GM12865 (cell line): ENCODE measurements around the gene ABL2.

Experiments
- DNase-seq: peaks from one replicate; pipeline ENCODE4 v3.0.0; 2010; ENCODE audit warnings: low read depth
- H3K4me3 ChIP-seq: 2 replicates; pipeline ENCODE4 v1.5.1; 2011; ENCODE audit warnings: mild to moderate bottlenecking, low read depth, low read length, control low read depth
- CTCF ChIP-seq: IDR thresholded peaks from 2 replicates; pipeline ENCODE4 v1.5.1; 2011; ENCODE audit warnings: low read length, control low read depth, low read depth, inconsistent platforms; ENCODE audit not compliant: insufficient read depth; ENCODE audit errors: missing control alignments

Gene ABL2

DNA sequence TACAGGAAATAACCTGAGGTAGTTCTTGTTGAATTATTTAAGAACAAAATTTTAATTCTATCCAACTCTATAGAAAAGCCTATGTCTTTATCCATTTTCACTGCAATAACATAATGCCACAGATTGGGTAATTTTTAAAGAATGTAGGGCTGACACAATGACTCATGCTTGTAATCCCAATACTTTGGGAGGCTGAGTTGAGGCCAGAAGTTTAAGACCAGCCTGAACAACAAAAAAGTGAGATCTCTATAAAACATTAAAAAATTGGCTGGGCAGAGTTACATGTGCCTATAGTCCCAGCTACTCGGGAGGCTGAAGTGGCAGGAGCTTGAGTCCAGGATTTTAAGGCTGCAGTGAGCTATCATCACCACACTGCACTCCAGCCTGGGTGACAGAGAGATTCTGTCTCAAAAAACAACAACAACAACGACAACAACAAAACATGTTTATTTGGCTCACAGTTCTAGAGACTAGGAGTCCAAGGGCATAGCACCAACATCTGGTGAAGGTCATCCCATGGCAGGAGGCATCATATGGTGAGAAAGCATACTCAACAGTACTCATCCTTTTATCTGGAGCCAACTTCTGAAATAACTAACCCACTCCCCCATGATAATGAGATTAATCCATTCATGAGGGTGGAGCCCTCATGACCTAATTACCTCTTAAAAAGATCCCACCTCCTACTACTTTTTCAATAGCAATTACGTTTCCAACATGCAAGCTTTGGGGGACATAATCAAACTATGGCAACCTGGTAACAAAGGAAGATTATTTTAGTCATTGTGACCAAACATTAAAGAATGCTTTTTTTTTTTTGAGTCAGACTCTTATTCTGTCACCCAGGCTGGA is 59.6 kb downstream of the ABL2 start:
- no peak overlapping the region for H3K4me3 ChIP-seq
- no peak for TF ChIP-seq CTCF
- DNase-seq = no peak

DNA sequence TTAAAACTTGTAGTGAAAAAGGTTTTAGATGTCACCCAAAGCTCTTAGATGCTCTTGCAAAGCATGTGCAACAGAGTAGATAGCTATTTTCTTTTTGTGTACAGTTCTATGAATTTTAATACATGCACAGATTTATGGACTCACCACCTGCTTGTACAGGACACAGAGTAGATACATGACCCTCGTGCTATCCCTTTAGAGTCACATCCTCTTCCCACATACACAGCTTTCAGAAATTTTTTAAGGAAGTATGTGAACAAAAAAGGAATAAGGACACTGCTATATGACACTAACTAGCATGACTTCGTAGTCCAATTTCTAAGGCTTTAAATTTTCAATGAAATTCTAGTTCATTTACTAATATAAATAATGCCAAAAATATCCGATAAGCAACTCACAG is 60.9 kb downstream of the ABL2 start:
- DNase-seq = no peak
- H3K4me3 ChIP-seq = no peak overlapping the region
- no peak for TF ChIP-seq CTCF

- no peak for TF ChIP-seq CTCF
- DNase-seq = no peak
- H3K4me3 ChIP-seq = no peak overlapping the region
Observed at GRCh38 chr1:179167955-179168354, 61.5 kb downstream of the ABL2 start.

- H3K4me3 ChIP-seq = no peak overlapping the region
- no peak for DNase-seq
- no peak for TF ChIP-seq CTCF
Observed at GRCh38 chr1:179167418-179167777, 62.1 kb downstream of the ABL2 start.

GRCh38 chr1:179166663-179167417 is 62.6 kb downstream of the ABL2 start:
- no peak for TF ChIP-seq CTCF
- DNase-seq = no peak
- no peak overlapping the region for H3K4me3 ChIP-seq

DNA sequence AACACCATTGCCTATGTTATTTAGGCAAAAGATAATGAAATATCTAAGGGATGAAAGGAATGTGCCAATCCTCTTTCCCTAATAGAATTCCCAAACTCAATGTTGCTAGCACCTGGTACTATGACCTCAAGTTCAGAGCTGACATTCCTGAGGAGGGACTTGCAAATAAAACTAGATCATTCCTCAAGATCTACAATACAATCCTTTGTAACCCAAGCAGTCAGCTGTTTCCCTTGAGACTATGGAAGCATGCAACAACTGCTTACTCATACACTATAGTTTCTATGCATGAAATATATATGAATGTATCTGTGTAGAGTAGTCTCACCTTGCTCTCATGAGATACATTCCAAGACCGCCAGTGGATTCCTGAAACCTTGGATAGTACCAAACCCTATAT is 65.0 kb downstream of the ABL2 start:
- DNase-seq = no peak
- no peak for TF ChIP-seq CTCF
- H3K4me3 ChIP-seq = no peak overlapping the region

DNA sequence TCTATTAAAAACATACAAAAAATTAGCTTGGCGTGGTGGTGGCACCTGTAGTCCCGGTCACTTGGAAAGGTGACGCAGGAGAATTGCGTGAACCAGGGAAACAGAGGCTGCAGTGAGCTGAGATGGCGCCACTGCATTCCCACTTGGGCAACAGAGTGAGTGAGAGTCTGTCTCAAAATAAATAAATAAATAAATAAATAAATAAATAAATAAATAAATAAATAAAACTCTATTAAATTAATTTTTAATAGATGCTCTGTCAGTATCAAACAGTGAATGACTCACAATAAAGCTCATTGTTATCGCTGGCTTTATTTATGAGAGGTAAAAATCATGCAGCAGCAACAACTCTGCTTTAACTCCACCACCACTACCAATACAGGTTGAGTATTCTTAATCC is 72.8 kb downstream of the ABL2 start:
- no peak for TF ChIP-seq CTCF
- no peak for DNase-seq
- H3K4me3 ChIP-seq = no peak overlapping the region
